ENCODE results near the gene AQP1. TPM values are rescaled to one million over a fixed set of nuclear protein-coding genes. Genes with fewer than 3 reads are reported as not detected.

Gene AQP1
- total RNA-seq: under 1 TPM in 1 of 2 experiments, not detected in 1; 0.23 TPM

- H3K4me1 Mint-ChIP-seq (ENCODE audit: low read depth): no peaks in the 10 kb centered on the region
- ATAC-seq (no peak), DNase-seq (no peak)
- no peaks in the 10 kb centered on the region for H3K9me3 Mint-ChIP-seq (ENCODE audit: insufficient read depth)
- H3K27ac Mint-ChIP-seq: no peak within 1 kb of the TSS
- H3K36me3 Mint-ChIP-seq (ENCODE audit: low read depth): no peaks in the 10 kb centered on the region
- POLR2A ChIA-PET: no interaction called here
- no peaks in the 10 kb centered on the region for H3K27me3 Mint-ChIP-seq (ENCODE audit: low read depth)
- CTCF ChIA-PET: interaction anchor here (0.6 to 1.4 kb wide), 2 partner anchors 27 kb away, joined by 3 to 4 read pairs; no protein-coding TSS in a partner anchor
- no peak within 1 kb of the TSS for H3K4me3 Mint-ChIP-seq
Observed at GRCh38 chr7:30911561-30911969, at the start of gene AQP1. TSS of gene AQP1 (plus strand) at chr7:30911853. CDS start at chr7:30911910, 57 bp downstream.

GRCh38 chr7:30862995-30863705, 48.5 kb upstream of the AQP1 start:
- Mint-ChIP-seq H3K4me3 (no peak overlapping the region), H3K9me3 (ENCODE audit: insufficient read depth) (no peaks in the 10 kb centered on the region), H3K27me3 (ENCODE audit: low read depth) (no peaks in the 10 kb centered on the region), H3K27ac (no peak overlapping the region), H3K36me3 (ENCODE audit: low read depth) (no peaks in the 10 kb centered on the region), H3K4me1 (ENCODE audit: low read depth) (no peaks in the 10 kb centered on the region)
- ChIA-PET POLR2A (no interaction called here), CTCF (no interaction called here)
- no peak for DNase-seq
- no peak for ATAC-seq

- no peaks in the 10 kb centered on the region for H3K36me3 Mint-ChIP-seq (ENCODE audit: low read depth)
- H3K27ac Mint-ChIP-seq: no peak overlapping the region
- no peaks in the 10 kb centered on the region for H3K27me3 Mint-ChIP-seq (ENCODE audit: low read depth)
- ATAC-seq (no peak), DNase-seq (no peak)
- ChIA-PET CTCF (no interaction called here), POLR2A (no interaction called here)
- H3K4me3 Mint-ChIP-seq: no peak overlapping the region
- no peaks in the 10 kb centered on the region for H3K9me3 Mint-ChIP-seq (ENCODE audit: insufficient read depth)
- no peaks in the 10 kb centered on the region for H3K4me1 Mint-ChIP-seq (ENCODE audit: low read depth)
Observed at GRCh38 chr7:30863706-30864035, 48.0 kb upstream of the AQP1 start.

- ATAC-seq (no peak), DNase-seq (no peak)
- ChIA-PET POLR2A (interaction anchor here (0.6 kb wide), 1 partner anchor 77 kb away, joined by 3 read pairs; no protein-coding TSS in a partner anchor), CTCF (no interaction called here)
- no peaks in the 10 kb centered on the region for H3K9me3 Mint-ChIP-seq (ENCODE audit: insufficient read depth)
- no peak overlapping the region for H3K4me3 Mint-ChIP-seq
- no peak overlapping the region for H3K27ac Mint-ChIP-seq
- H3K4me1 Mint-ChIP-seq (ENCODE audit: low read depth): no peaks in the 10 kb centered on the region
- H3K36me3 Mint-ChIP-seq (ENCODE audit: low read depth): no peaks in the 10 kb centered on the region
- no peaks in the 10 kb centered on the region for H3K27me3 Mint-ChIP-seq (ENCODE audit: low read depth)
Observed at GRCh38 chr7:30864101-30864500, 47.6 kb upstream of the AQP1 start.

GRCh38 chr7:30865076-30865475, 46.6 kb upstream of the AQP1 start:
- no peaks in the 10 kb centered on the region for H3K9me3 Mint-ChIP-seq (ENCODE audit: insufficient read depth)
- no peak overlapping the region for H3K27ac Mint-ChIP-seq
- POLR2A ChIA-PET: no interaction called here
- no peaks in the 10 kb centered on the region for H3K4me1 Mint-ChIP-seq (ENCODE audit: low read depth)
- no peaks in the 10 kb centered on the region for H3K36me3 Mint-ChIP-seq (ENCODE audit: low read depth)
- no peak for DNase-seq
- CTCF ChIA-PET: no interaction called here
- H3K4me3 Mint-ChIP-seq: no peak overlapping the region
- no peaks in the 10 kb centered on the region for H3K27me3 Mint-ChIP-seq (ENCODE audit: low read depth)
- no peak for ATAC-seq

- no peak overlapping the region for H3K27ac Mint-ChIP-seq
- H3K9me3 Mint-ChIP-seq (ENCODE audit: insufficient read depth): no peaks in the 10 kb centered on the region
- no peaks in the 10 kb centered on the region for H3K27me3 Mint-ChIP-seq (ENCODE audit: low read depth)
- DNase-seq (no peak), ATAC-seq (no peak)
- H3K4me3 Mint-ChIP-seq: no peak overlapping the region
- CTCF ChIA-PET: no interaction called here
- POLR2A ChIA-PET: interaction anchor here (1.1 kb wide), 1 partner anchor 73 kb away, joined by 3 read pairs; no protein-coding TSS in a partner anchor
- H3K36me3 Mint-ChIP-seq (ENCODE audit: low read depth): no peaks in the 10 kb centered on the region
- no peaks in the 10 kb centered on the region for H3K4me1 Mint-ChIP-seq (ENCODE audit: low read depth)
Observed at GRCh38 chr7:30865821-30866220, 45.8 kb upstream of the AQP1 start.

GRCh38 chr7:30866939-30867338, 44.7 kb upstream of the AQP1 start:
- DNase-seq: no peak
- CTCF ChIA-PET: no interaction called here
- H3K4me1 Mint-ChIP-seq (ENCODE audit: low read depth): no peaks in the 10 kb centered on the region

GRCh38 chr7:30867483-30867882, 44.2 kb upstream of the AQP1 start:
- ChIA-PET CTCF (no interaction called here), POLR2A (interaction anchor here (0.6 kb wide), 1 partner anchor 240 kb away, joined by 4 read pairs; no protein-coding TSS in a partner anchor)
- H3K27me3 Mint-ChIP-seq (ENCODE audit: low read depth): no peaks in the 10 kb centered on the region
- no peak overlapping the region for H3K4me3 Mint-ChIP-seq
- no peak overlapping the region for H3K27ac Mint-ChIP-seq
- DNase-seq (no peak), ATAC-seq (no peak)
- H3K36me3 Mint-ChIP-seq (ENCODE audit: low read depth): no peaks in the 10 kb centered on the region
- no peaks in the 10 kb centered on the region for H3K9me3 Mint-ChIP-seq (ENCODE audit: insufficient read depth)
- H3K4me1 Mint-ChIP-seq (ENCODE audit: low read depth): no peaks in the 10 kb centered on the region

More at GRCh38 chr7:30866939-30867338, 44.7 kb upstream of the AQP1 start:
- H3K27me3 Mint-ChIP-seq (ENCODE audit: low read depth): no peaks in the 10 kb centered on the region
- no peak for ATAC-seq
- no peaks in the 10 kb centered on the region for H3K9me3 Mint-ChIP-seq (ENCODE audit: insufficient read depth)
- no peaks in the 10 kb centered on the region for H3K36me3 Mint-ChIP-seq (ENCODE audit: low read depth)
- no peak overlapping the region for H3K4me3 Mint-ChIP-seq
- H3K27ac Mint-ChIP-seq: no peak overlapping the region
- POLR2A ChIA-PET: interaction anchor here (0.6 kb wide), 1 partner anchor 240 kb away, joined by 4 read pairs; no protein-coding TSS in a partner anchor

- ChIA-PET POLR2A (no interaction called here), CTCF (no interaction called here)
- no peak for DNase-seq
- H3K27ac Mint-ChIP-seq: no peak overlapping the region
- no peak overlapping the region for H3K4me3 Mint-ChIP-seq
- no peaks in the 10 kb centered on the region for H3K27me3 Mint-ChIP-seq (ENCODE audit: low read depth)
- H3K36me3 Mint-ChIP-seq (ENCODE audit: low read depth): no peaks in the 10 kb centered on the region
- H3K9me3 Mint-ChIP-seq (ENCODE audit: insufficient read depth): no peaks in the 10 kb centered on the region
- peaks cover 2% of the 10 kb centered on the region for H3K4me1 Mint-ChIP-seq (ENCODE audit: low read depth)
- no peak for ATAC-seq
Observed at GRCh38 chr7:30869794-30870611, 41.6 kb upstream of the AQP1 start.

- H3K36me3 Mint-ChIP-seq (ENCODE audit: low read depth): no peaks in the 10 kb centered on the region
- ChIA-PET CTCF (no interaction called here), POLR2A (no interaction called here)
- H3K4me3 Mint-ChIP-seq: no peak overlapping the region
- ATAC-seq (no peak), DNase-seq (no peak)
- H3K27me3 Mint-ChIP-seq (ENCODE audit: low read depth): no peaks in the 10 kb centered on the region
- H3K4me1 Mint-ChIP-seq (ENCODE audit: low read depth): peaks cover 12% of the 10 kb centered on the region
- H3K9me3 Mint-ChIP-seq (ENCODE audit: insufficient read depth): no peaks in the 10 kb centered on the region
- H3K27ac Mint-ChIP-seq: no peak overlapping the region
Observed at GRCh38 chr7:30870821-30871518, 40.7 kb upstream of the AQP1 start.

GRCh38 chr7:30871655-30872054, 40.0 kb upstream of the AQP1 start:
- H3K4me1 Mint-ChIP-seq (ENCODE audit: low read depth): peaks cover 18% of the 10 kb centered on the region
- H3K27me3 Mint-ChIP-seq (ENCODE audit: low read depth): no peaks in the 10 kb centered on the region
- CTCF ChIA-PET: no interaction called here

GRCh38 chr7:30873207-30873606, 38.4 kb upstream of the AQP1 start:
- CTCF ChIA-PET: no interaction called here
- Mint-ChIP-seq H3K27me3 (ENCODE audit: low read depth) (no peaks in the 10 kb centered on the region), H3K9me3 (ENCODE audit: insufficient read depth) (no peaks in the 10 kb centered on the region), H3K4me3 (no peak overlapping the region), H3K27ac (no peak overlapping the region), H3K4me1 (ENCODE audit: low read depth) (peaks cover 24% of the 10 kb centered on the region), H3K36me3 (ENCODE audit: low read depth) (no peaks in the 10 kb centered on the region)
- POLR2A ChIA-PET: no interaction called here
- DNase-seq: no peak
- ATAC-seq: no peak

More at GRCh38 chr7:30871655-30872054, 40.0 kb upstream of the AQP1 start:
- ATAC-seq (no peak), DNase-seq (no peak)
- Mint-ChIP-seq H3K9me3 (ENCODE audit: insufficient read depth) (no peaks in the 10 kb centered on the region), H3K4me3 (no peak overlapping the region), H3K27ac (no peak overlapping the region), H3K36me3 (ENCODE audit: low read depth) (no peaks in the 10 kb centered on the region)
- POLR2A ChIA-PET: no interaction called here
